HL-60 (cell line): ENCODE data around the gene SLC4A8.

Experiments used
- DNase-seq, 2 experiments: peaks; one replicate each; pipeline ENCODE4 v3.0.0-alpha.2; 2010 to 2020; ENCODE audit warnings: low read depth in 1 of 2, low spot score in 1 of 2
- H3K27ac ChIP-seq: fragments of 250-450 bp; sonication (Bioruptor Pico); replicated peaks from 2 replicates; pipeline ENCODE4 v1.5.1; 2020; ENCODE audit warnings: mild to moderate bottlenecking, moderate library complexity
- H3K27me3 ChIP-seq: fragments of 250-450 bp; sonication (Bioruptor Pico); 2 replicates; pipeline ENCODE4 v1.5.1; 2021; ENCODE audit warnings: mild to moderate bottlenecking, moderate library complexity; ENCODE audit not compliant: insufficient read depth, poor library complexity, severe bottlenecking
- H3K4me3 ChIP-seq: replicated peaks from 2 replicates; pipeline ENCODE4 v1.5.1; 2011; ENCODE audit warnings: mild to moderate bottlenecking, control low read depth, low read length; ENCODE audit not compliant: insufficient read depth
- GABPA ChIP-seq: IDR thresholded peaks from 2 replicates; pipeline ENCODE4 v1.6.1; 2012; ENCODE audit warnings: low read depth
- POLR2AphosphoS5 ChIP-seq: IDR thresholded peaks from 2 replicates; pipeline ENCODE4 v1.6.1; 2012; ENCODE audit warnings: low read depth
- SPI1 ChIP-seq: IDR thresholded peaks from 2 replicates; pipeline ENCODE4 v1.6.1; 2012; ENCODE audit warnings: low read depth, mild to moderate bottlenecking, borderline replicate concordance
- TF ChIP-seq, protein P1 (sequence below): IDR thresholded peaks from 2 replicates; pipeline ENCODE4 v1.6.1; 2012; ENCODE audit warnings: low read depth; ENCODE audit not compliant: insufficient replicate concordance
- TF ChIP-seq, protein P2 (sequence below): IDR thresholded peaks from one replicate; pipeline ENCODE4 v1.5.1; 2011; ENCODE audit warnings: low read length, control low read depth, inconsistent platforms; ENCODE audit not compliant: insufficient read depth

The SLC4A8 gene

DNA sequence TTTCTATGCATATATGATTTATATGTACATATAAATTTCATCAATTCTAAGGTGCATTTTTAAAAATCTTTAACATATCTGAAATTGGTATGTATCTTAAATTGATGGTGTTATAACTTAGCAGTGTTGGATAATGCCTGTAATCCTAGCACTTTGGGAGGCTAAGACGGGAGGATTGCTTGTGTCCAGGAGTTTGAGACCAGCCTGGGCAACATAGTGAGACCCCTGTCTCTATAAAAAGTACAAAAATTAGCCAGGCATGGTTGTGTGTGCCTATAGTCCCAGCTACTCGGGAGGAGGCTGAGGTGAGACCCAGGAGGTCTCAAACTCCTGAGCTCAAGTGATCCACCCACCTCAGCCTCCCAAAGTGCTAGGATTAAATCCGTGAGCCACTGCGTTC, 27.0 kb upstream of the SLC4A8 start:
- no peak overlapping the region for H3K27ac ChIP-seq
- DNase-seq, result no peak
- no peak for TF ChIP-seq GABPA
- no peak for TF ChIP-seq SPI1
- no peak for TF ChIP-seq POLR2AphosphoS5
- TF ChIP-seq, protein P1, sequence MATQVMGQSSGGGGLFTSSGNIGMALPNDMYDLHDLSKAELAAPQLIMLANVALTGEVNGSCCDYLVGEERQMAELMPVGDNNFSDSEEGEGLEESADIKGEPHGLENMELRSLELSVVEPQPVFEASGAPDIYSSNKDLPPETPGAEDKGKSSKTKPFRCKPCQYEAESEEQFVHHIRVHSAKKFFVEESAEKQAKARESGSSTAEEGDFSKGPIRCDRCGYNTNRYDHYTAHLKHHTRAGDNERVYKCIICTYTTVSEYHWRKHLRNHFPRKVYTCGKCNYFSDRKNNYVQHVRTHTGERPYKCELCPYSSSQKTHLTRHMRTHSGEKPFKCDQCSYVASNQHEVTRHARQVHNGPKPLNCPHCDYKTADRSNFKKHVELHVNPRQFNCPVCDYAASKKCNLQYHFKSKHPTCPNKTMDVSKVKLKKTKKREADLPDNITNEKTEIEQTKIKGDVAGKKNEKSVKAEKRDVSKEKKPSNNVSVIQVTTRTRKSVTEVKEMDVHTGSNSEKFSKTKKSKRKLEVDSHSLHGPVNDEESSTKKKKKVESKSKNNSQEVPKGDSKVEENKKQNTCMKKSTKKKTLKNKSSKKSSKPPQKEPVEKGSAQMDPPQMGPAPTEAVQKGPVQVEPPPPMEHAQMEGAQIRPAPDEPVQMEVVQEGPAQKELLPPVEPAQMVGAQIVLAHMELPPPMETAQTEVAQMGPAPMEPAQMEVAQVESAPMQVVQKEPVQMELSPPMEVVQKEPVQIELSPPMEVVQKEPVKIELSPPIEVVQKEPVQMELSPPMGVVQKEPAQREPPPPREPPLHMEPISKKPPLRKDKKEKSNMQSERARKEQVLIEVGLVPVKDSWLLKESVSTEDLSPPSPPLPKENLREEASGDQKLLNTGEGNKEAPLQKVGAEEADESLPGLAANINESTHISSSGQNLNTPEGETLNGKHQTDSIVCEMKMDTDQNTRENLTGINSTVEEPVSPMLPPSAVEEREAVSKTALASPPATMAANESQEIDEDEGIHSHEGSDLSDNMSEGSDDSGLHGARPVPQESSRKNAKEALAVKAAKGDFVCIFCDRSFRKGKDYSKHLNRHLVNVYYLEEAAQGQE, result no peak
- TF ChIP-seq, protein P2, sequence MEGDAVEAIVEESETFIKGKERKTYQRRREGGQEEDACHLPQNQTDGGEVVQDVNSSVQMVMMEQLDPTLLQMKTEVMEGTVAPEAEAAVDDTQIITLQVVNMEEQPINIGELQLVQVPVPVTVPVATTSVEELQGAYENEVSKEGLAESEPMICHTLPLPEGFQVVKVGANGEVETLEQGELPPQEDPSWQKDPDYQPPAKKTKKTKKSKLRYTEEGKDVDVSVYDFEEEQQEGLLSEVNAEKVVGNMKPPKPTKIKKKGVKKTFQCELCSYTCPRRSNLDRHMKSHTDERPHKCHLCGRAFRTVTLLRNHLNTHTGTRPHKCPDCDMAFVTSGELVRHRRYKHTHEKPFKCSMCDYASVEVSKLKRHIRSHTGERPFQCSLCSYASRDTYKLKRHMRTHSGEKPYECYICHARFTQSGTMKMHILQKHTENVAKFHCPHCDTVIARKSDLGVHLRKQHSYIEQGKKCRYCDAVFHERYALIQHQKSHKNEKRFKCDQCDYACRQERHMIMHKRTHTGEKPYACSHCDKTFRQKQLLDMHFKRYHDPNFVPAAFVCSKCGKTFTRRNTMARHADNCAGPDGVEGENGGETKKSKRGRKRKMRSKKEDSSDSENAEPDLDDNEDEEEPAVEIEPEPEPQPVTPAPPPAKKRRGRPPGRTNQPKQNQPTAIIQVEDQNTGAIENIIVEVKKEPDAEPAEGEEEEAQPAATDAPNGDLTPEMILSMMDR, result no peak
- H3K27me3 ChIP-seq, result no peaks in the 10 kb centered on the region
- no peak overlapping the region for H3K4me3 ChIP-seq

DNA sequence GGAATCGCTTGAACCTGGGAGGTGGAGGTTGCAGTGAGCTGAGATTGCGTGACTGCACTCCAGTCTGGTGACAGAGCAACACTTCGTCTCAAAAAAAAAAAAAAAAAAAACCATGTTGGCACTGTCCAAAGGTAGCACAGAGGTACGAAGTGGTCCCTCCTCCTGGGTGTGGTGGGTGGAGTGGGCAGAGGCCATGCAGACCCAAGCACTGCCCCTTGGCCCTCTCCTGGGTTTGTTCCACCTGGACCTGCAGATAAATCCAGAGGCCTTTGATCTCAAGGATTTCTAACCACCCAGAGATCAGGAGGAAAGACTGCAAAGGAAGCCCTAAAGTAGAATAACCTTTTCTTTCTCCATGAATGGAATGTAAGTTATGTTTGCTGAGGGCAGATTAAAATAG, 24.7 kb upstream of the SLC4A8 start:
- Histone ChIP-seq H3K27me3 (no peaks in the 10 kb centered on the region), H3K4me3 (no peak overlapping the region), H3K27ac (no peak overlapping the region)
- no peak for TF ChIP-seq POLR2AphosphoS5
- no peak for TF ChIP-seq GABPA
- no peak for TF ChIP-seq SPI1
- TF ChIP-seq, protein P1, result no peak
- TF ChIP-seq, protein P2, result no peak
- DNase-seq, result no peak

DNA sequence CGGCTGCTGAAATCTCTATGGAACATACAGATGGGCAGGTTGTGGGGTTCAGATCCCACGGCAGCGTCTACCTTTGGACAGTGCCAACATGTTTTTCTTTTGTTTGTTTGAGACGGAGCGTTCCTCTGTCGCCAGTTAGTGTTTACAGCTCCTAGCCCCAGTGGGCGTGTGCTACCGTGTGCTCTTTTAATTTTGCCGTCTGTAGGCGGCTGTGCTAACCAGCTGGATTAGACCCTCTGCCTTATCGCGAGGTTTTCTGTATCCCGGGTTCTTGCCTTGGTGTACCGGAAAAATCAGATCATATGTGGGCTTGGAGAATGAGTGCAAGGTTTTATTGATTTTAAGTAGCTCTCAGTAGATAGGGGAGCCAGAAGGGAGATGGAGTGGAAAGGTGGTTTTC, 23.6 kb upstream of the SLC4A8 start:
- no peak overlapping the region for H3K4me3 ChIP-seq
- H3K27ac ChIP-seq, result no peak overlapping the region
- no peaks in the 10 kb centered on the region for H3K27me3 ChIP-seq
- no peak for DNase-seq
- TF ChIP-seq, protein P1, result no peak
- TF ChIP-seq POLR2AphosphoS5 (no peak), GABPA (no peak), SPI1 (no peak)
- TF ChIP-seq, protein P2, result no peak
